ENCODE results near the gene HS3ST6.

- TF ChIP-seq EZH2 (IDR thresholded peaks at IDR 0.05; ENCODE audit: borderline replicate concordance) (no peak), CTCF (IDR thresholded peaks at IDR 0.05; ENCODE audit: poor library complexity) (no peak), EZH2phosphoT487 (IDR thresholded peaks at IDR 0.05; ENCODE audit: low read depth, severe bottlenecking, unreplicated experiment) (no peak)
Observed at GRCh38 chr16:1965396-1966001, 47.3 kb upstream of the HS3ST6 start.
